ENCODE measurements around the gene CCRL2. TPM values are rescaled to one million over a fixed set of nuclear protein-coding genes. Genes with fewer than 3 reads are reported as not detected.
A peak's percentile ranks its signal among the peaks of the same experiment; 100 is the strongest.
"Not testable (repeated sequence)": the region's sequence is repeated elsewhere in the genome, so short reads cannot be mapped to it uniquely, and the experiment has no call there.

The CCRL2 gene
- total RNA-seq, 4 donors from 2014 or later: 0.59 to 1.4 (median 0.99) TPM

DNA sequence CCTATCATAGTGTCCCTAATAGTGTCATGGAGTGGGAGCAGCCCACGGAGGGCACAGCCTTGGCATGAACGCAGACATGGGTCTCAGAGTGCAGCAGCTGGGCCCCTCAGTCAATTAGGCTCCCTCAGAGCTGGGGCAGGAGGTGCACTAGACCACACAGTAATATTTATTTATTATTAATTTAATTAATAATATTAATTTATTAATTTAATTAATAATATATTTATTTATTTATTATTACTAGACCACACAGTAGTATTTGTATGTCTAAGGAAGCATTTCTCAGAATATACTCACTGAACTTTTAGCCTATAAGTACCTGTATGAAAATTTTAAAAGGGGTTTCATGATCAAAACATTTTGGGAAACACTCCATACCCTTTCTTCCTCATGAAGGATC is 5.5 kb upstream of the CCRL2 start:
- no peak overlapping the region for H3K27ac ChIP-seq
- no peak for DNase-seq (ENCODE audit: low spot score in 2 of 2)
- 91% methylated on average over 2 of the region's 2 CpGs for WGBS
- no peak overlapping the region for H3K4me3 ChIP-seq
- H3K4me1 ChIP-seq: peaks cover 9% of the 10 kb centered on the region
- TF ChIP-seq, protein P1, sequence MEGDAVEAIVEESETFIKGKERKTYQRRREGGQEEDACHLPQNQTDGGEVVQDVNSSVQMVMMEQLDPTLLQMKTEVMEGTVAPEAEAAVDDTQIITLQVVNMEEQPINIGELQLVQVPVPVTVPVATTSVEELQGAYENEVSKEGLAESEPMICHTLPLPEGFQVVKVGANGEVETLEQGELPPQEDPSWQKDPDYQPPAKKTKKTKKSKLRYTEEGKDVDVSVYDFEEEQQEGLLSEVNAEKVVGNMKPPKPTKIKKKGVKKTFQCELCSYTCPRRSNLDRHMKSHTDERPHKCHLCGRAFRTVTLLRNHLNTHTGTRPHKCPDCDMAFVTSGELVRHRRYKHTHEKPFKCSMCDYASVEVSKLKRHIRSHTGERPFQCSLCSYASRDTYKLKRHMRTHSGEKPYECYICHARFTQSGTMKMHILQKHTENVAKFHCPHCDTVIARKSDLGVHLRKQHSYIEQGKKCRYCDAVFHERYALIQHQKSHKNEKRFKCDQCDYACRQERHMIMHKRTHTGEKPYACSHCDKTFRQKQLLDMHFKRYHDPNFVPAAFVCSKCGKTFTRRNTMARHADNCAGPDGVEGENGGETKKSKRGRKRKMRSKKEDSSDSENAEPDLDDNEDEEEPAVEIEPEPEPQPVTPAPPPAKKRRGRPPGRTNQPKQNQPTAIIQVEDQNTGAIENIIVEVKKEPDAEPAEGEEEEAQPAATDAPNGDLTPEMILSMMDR (IDR thresholded peaks at IDR 0.05): no peak
- TF ChIP-seq POLR2A (IDR thresholded peaks at IDR 0.05): no peak
- TF ChIP-seq EP300 (IDR thresholded peaks at IDR 0.05): no peak
- no peak for TF ChIP-seq POLR2AphosphoS5 (IDR thresholded peaks at IDR 0.05)
- H3K9me3 ChIP-seq: no peaks in the 10 kb centered on the region
- H3K36me3 ChIP-seq: no peaks in the 10 kb centered on the region
- no peaks in the 10 kb centered on the region for H3K27me3 ChIP-seq

DNA sequence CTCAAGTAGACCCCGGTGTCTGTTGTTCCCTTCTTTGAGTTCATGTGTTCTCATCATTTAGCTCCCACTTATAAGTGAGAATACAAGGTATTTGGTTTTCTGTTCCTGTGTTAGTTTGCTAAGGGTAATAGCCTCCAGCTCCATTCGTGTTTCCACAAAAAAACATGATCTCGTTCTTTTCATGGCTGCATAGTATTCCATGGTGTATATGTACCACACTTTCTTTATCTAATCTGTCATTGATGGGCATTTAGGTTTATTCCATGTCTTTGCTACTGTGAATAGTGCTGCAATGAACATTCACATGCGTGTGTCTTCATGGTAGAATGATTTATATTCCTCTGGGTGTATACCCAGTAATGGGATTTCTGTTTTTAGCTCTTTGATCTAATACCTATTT is 4.2 kb upstream of the CCRL2 start:
- WGBS: 92% methylated on average over 4 of the region's 4 CpGs

DNA sequence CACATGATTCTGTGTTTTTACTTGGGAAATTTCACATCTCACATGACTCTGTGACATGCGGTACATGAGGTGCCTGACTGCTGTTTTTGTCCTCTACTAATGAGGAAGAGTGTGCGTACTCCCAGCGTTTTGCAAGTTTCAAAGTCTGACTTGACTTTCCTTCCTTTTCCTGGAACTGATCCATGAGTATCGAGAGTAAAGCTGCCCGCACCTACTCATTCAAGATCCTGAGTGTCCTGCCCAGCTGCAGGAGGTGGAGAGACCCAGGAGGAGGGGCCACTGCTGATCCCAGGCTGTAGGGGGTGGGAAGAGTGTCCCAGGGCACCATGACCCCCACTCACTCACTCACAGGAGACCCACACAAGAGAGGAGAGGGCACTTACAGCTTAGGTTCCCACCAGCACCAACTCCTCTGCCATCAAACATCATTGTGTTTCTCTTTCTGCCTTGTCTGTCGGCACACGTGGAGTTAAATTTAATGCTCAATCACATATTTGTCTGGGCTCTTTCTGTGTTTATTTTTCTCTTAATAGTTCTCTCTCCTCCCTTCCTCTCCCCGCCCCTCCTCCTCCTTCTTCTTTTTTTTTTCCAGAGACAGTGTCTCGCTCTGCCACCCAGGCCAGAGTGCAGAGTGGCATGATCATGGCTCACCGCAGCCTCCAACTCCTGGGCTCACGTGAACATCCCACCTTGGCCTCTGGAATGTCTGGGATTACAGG is 1.6 kb upstream of the CCRL2 start:
- 53% methylated on average over 11 of the region's 11 CpGs for WGBS
- Histone ChIP-seq H3K4me1 (peaks cover 13% of the 10 kb centered on the region), H3K4me3 (no peak overlapping the region), H3K9me3 (no peaks in the 10 kb centered on the region), H3K27me3 (no peaks in the 10 kb centered on the region), H3K36me3 (no peaks in the 10 kb centered on the region), H3K27ac (peak overlapping the region; percentile 76)
- DNase-seq (ENCODE audit: low spot score in 2 of 2): no peak
- TF ChIP-seq POLR2AphosphoS5 (IDR thresholded peaks at IDR 0.05) (no peak), EP300 (IDR thresholded peaks at IDR 0.05) (no peak), POLR2A (IDR thresholded peaks at IDR 0.05) (no peak)
- TF ChIP-seq, protein P1 (IDR thresholded peaks at IDR 0.05): no peak

More for the DNA sequence above, 4.2 kb upstream of the CCRL2 start:
- not testable (repeated sequence) for H3K9me3 ChIP-seq; H3K27ac ChIP-seq; DNase-seq (ENCODE audit: low spot score in 2 of 2); H3K36me3 ChIP-seq; H3K27me3 ChIP-seq; H3K4me3 ChIP-seq
- peaks cover 12% of the 10 kb centered on the region for H3K4me1 ChIP-seq

DNA sequence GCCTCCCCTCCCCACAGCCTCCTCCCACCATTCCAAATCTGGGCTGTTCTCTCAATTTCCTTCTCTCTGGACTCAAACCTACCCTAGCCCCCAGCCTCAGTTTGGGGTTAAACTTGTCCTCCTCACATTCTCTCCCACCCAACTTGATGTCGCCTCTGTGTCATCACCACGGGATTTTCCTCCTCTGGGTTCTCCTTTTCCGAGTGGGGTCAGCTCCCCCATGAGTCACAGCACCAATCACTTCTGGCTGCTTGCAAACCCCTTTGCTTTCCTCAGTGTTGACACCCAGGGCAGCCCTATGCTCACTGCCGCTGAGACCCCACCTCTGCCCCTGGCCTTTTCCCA is 644 bp upstream of the CCRL2 start:
- TF ChIP-seq, protein P1 (IDR thresholded peaks at IDR 0.05): no peak
- TF ChIP-seq POLR2A (IDR thresholded peaks at IDR 0.05): no peak
- no peak for TF ChIP-seq EP300 (IDR thresholded peaks at IDR 0.05)
- TF ChIP-seq POLR2AphosphoS5 (IDR thresholded peaks at IDR 0.05): no peak
- Histone ChIP-seq H3K9me3 (no peaks in the 10 kb centered on the region), H3K27me3 (no peaks in the 10 kb centered on the region), H3K4me1 (peaks cover 13% of the 10 kb centered on the region), H3K27ac (peak overlapping the region; percentile 76), H3K36me3 (no peaks in the 10 kb centered on the region), H3K4me3 (peak overlapping the region; percentile 29)
- DNase-seq (ENCODE audit: low spot score in 2 of 2): peak in 1 of 2 donors; percentile 72
- 73% methylated on average over 4 of the region's 4 CpGs for WGBS

DNA sequence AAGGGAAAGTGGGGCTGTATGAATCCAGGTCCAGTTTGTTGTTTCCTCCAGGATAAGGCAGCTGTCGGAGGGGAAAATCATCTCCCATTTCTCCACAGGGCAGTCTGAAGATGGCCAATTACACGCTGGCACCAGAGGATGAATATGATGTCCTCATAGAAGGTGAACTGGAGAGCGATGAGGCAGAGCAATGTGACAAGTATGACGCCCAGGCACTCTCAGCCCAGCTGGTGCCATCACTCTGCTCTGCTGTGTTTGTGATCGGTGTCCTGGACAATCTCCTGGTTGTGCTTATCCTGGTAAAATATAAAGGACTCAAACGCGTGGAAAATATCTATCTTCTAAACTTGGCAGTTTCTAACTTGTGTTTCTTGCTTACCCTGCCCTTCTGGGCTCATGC is 911 bp downstream of the CCRL2 start:
- Histone ChIP-seq H3K4me3 (peak overlapping the region; percentile 29), H3K27ac (peak overlapping the region; percentile 76), H3K36me3 (no peaks in the 10 kb centered on the region), H3K4me1 (peaks cover 13% of the 10 kb centered on the region), H3K9me3 (no peaks in the 10 kb centered on the region), H3K27me3 (no peaks in the 10 kb centered on the region)
- no peak for TF ChIP-seq POLR2A (IDR thresholded peaks at IDR 0.05)
- no peak for TF ChIP-seq POLR2AphosphoS5 (IDR thresholded peaks at IDR 0.05)
- TF ChIP-seq, protein P1 (IDR thresholded peaks at IDR 0.05): no peak
- TF ChIP-seq EP300 (IDR thresholded peaks at IDR 0.05): no peak
- WGBS: 53% methylated on average over 7 of the region's 7 CpGs
- no peak for DNase-seq (ENCODE audit: low spot score in 2 of 2)

DNA sequence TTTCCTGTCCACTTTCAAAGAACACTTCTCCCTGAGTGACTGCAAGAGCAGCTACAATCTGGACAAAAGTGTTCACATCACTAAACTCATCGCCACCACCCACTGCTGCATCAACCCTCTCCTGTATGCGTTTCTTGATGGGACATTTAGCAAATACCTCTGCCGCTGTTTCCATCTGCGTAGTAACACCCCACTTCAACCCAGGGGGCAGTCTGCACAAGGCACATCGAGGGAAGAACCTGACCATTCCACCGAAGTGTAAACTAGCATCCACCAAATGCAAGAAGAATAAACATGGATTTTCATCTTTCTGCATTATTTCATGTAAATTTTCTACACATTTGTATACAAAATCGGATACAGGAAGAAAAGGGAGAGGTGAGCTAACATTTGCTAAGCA is 1.8 kb downstream of the CCRL2 start:
- Histone ChIP-seq H3K4me1 (peaks cover 13% of the 10 kb centered on the region), H3K27ac (no peak overlapping the region), H3K4me3 (no peak overlapping the region), H3K36me3 (no peaks in the 10 kb centered on the region), H3K27me3 (no peaks in the 10 kb centered on the region), H3K9me3 (no peaks in the 10 kb centered on the region)
- no peak for TF ChIP-seq POLR2AphosphoS5 (IDR thresholded peaks at IDR 0.05)
- TF ChIP-seq EP300 (IDR thresholded peaks at IDR 0.05): no peak
- no peak for TF ChIP-seq POLR2A (IDR thresholded peaks at IDR 0.05)
- TF ChIP-seq, protein P1 (IDR thresholded peaks at IDR 0.05): no peak
- 92% methylated on average over 7 of the region's 7 CpGs for WGBS
- no peak for DNase-seq (ENCODE audit: low spot score in 2 of 2)

Data from suprapubic skin (tissue), 4 donors.